ENCODE data around the gene DLK2. TPM values are rescaled to one million over a fixed set of nuclear protein-coding genes. Genes with fewer than 3 reads are reported as not detected.

Gene DLK2
- total RNA-seq, 1 donor from 2014 or later = 8.2 TPM

DNA sequence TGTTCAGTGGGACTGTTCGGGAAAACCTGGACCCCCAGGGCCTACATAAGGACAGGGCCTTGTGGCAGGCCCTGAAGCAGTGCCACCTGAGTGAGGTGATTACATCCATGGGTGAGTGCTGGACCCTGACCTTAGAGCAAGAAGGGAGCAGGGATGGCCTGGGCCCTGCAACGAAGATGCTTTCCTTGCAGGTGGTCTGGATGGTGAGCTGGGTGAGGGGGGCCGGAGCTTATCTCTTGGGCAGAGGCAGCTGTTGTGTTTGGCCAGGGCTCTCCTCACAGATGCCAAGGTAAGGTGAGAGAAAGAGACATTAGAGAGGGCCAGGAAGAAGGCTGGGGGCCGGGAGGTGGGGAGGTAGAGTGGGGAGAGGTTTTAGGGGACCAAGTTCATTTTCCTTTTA, 6.4 kb downstream of the DLK2 start:
- Histone ChIP-seq H3K27me3 (ENCODE audit: control insufficient read depth, insufficient read depth, low read length) (no peaks in the 10 kb centered on the region), H3K36me3 (ENCODE audit: control insufficient read depth, insufficient read depth, low read length) (peaks cover 27% of the 10 kb centered on the region), H3K4me3 (ENCODE audit: low read depth, low read length) (no peak overlapping the region)
- TF ChIP-seq, protein P1, sequence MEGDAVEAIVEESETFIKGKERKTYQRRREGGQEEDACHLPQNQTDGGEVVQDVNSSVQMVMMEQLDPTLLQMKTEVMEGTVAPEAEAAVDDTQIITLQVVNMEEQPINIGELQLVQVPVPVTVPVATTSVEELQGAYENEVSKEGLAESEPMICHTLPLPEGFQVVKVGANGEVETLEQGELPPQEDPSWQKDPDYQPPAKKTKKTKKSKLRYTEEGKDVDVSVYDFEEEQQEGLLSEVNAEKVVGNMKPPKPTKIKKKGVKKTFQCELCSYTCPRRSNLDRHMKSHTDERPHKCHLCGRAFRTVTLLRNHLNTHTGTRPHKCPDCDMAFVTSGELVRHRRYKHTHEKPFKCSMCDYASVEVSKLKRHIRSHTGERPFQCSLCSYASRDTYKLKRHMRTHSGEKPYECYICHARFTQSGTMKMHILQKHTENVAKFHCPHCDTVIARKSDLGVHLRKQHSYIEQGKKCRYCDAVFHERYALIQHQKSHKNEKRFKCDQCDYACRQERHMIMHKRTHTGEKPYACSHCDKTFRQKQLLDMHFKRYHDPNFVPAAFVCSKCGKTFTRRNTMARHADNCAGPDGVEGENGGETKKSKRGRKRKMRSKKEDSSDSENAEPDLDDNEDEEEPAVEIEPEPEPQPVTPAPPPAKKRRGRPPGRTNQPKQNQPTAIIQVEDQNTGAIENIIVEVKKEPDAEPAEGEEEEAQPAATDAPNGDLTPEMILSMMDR (IDR thresholded peaks at IDR 0.05; ENCODE audit: insufficient read depth, low read length, severe bottlenecking) = no peak
- DNase-seq (ENCODE audit: low read depth) (no peak), FAIRE-seq (no peak)

DNA sequence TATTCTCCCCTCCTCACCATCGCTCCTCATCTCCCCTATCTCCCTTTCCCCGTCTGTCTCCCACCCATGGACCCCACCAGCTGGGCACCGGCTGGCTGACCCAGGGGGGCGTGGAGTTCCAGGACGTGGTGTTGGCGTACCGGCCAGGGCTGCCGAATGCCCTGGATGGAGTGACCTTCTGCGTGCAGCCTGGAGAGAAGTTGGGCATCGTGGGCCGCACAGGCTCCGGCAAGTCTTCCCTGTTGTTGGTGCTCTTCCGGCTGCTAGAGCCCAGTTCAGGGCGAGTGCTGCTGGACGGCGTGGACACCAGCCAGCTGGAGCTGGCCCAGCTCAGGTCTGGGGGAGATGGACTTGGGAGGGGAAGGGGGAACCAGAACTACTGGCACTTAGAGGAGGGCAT, 7.7 kb downstream of the DLK2 start:
- H3K36me3 ChIP-seq (ENCODE audit: control insufficient read depth, insufficient read depth, low read length) = peaks cover 37% of the 10 kb centered on the region
- H3K4me3 ChIP-seq (ENCODE audit: low read depth, low read length) = no peak overlapping the region
- FAIRE-seq = no peak
- no peak for DNase-seq (ENCODE audit: low read depth)
- no peaks in the 10 kb centered on the region for H3K27me3 ChIP-seq (ENCODE audit: control insufficient read depth, insufficient read depth, low read length)
- TF ChIP-seq, protein P1 (IDR thresholded peaks at IDR 0.05; ENCODE audit: insufficient read depth, low read length, severe bottlenecking) = no peak

DNA sequence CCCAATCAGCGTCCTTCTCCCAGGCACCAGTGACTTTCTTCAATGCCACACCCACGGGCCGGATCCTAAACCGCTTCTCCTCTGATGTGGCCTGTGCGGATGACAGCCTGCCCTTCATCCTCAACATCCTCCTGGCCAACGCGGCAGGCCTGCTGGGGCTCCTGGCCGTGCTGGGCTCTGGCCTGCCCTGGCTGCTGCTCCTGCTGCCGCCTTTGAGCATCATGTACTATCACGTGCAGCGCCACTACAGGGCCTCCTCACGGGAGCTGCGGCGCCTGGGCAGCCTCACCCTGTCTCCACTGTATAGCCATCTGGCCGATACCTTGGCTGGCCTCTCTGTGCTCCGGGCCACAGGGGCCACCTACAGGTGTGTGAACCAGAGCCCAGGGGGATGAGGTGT, 9.8 kb downstream of the DLK2 start:
- FAIRE-seq = no peak
- DNase-seq (ENCODE audit: low read depth) = no peak
- no peaks in the 10 kb centered on the region for H3K27me3 ChIP-seq (ENCODE audit: control insufficient read depth, insufficient read depth, low read length)
- peaks cover 38% of the 10 kb centered on the region for H3K36me3 ChIP-seq (ENCODE audit: control insufficient read depth, insufficient read depth, low read length)
- TF ChIP-seq, protein P1 (IDR thresholded peaks at IDR 0.05; ENCODE audit: insufficient read depth, low read length, severe bottlenecking) = no peak
- H3K4me3 ChIP-seq (ENCODE audit: low read depth, low read length) = no peak overlapping the region

DNA sequence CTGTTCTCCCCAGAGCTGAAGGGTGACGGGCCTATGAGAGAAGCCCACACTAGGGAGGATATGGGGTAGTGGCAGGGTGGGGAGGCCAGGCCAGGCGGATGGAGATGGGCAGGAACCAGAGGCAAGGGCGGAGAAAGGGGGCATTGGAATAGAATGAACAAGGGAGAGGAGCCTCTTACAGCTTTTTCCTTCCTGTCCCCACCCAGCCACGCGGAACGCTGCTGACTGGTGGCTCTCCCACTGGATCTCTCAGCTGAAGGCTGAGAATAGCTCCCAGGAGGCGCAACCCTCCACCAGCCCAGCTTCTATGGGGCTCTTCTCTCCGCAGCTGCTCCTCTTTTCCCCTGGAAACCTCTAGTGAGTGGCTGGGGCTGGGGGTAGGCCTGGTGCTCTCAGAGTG, 10.8 kb downstream of the DLK2 start:
- Histone ChIP-seq H3K27me3 (ENCODE audit: control insufficient read depth, insufficient read depth, low read length) (no peaks in the 10 kb centered on the region), H3K36me3 (ENCODE audit: control insufficient read depth, insufficient read depth, low read length) (peaks cover 38% of the 10 kb centered on the region), H3K4me3 (ENCODE audit: low read depth, low read length) (no peak overlapping the region)
- DNase-seq (ENCODE audit: low read depth) (no peak), FAIRE-seq (no peak)
- TF ChIP-seq, protein P1 (IDR thresholded peaks at IDR 0.05; ENCODE audit: insufficient read depth, low read length, severe bottlenecking) = no peak

DNA sequence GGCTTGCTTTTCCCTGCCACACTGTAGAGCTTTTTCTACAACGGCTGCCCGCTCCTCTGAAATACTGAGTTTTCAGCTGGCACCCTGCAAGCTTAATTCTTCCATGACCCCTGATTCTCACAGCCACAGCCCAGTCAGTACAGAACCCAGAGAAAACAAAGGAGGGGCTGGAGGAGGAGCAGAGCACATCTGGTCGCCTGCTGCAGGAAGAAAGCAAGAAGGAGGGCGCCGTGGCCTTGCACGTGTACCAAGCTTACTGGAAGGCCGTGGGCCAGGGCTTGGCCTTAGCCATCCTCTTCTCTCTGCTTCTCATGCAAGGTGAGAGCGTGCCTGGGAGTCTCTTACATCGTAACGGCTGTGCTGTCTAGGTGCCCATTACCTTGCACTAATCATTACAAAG, 11.3 kb downstream of the DLK2 start:
- TF ChIP-seq, protein P1 (IDR thresholded peaks at IDR 0.05; ENCODE audit: insufficient read depth, low read length, severe bottlenecking) = no peak
- Histone ChIP-seq H3K4me3 (ENCODE audit: low read depth, low read length) (no peak overlapping the region), H3K27me3 (ENCODE audit: control insufficient read depth, insufficient read depth, low read length) (no peaks in the 10 kb centered on the region), H3K36me3 (ENCODE audit: control insufficient read depth, insufficient read depth, low read length) (peaks cover 34% of the 10 kb centered on the region)
- no peak for DNase-seq (ENCODE audit: low read depth)
- FAIRE-seq = no peak

DNA sequence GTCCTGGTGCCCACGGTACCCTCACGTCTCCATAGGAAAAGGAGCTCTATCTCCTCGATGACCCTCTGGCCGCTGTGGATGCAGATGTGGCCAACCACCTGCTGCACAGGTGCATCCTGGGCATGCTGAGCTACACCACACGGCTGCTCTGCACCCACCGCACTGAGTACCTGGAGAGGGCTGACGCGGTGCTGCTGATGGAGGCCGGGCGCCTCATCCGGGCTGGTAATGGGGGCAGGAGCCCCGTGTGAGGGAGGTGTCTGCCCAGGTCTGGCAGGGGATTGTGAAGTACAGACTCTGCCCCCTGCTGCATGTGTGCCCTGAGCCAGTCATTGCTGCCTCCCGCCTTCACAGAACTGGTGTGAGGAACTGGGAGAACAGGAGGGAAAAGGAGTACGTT, 12.4 kb downstream of the DLK2 start:
- H3K4me3 ChIP-seq (ENCODE audit: low read depth, low read length) = no peak overlapping the region
- FAIRE-seq = no peak
- no peak for DNase-seq (ENCODE audit: low read depth)
- TF ChIP-seq, protein P1 (IDR thresholded peaks at IDR 0.05; ENCODE audit: insufficient read depth, low read length, severe bottlenecking) = no peak
- peaks cover 43% of the 10 kb centered on the region for H3K36me3 ChIP-seq (ENCODE audit: control insufficient read depth, insufficient read depth, low read length)
- no peaks in the 10 kb centered on the region for H3K27me3 ChIP-seq (ENCODE audit: control insufficient read depth, insufficient read depth, low read length)
